ENCODE data around the gene STAC. TPM values are rescaled to one million over a fixed set of nuclear protein-coding genes. Genes with fewer than 3 reads are reported as not detected.
A peak's percentile ranks its signal among the peaks of the same experiment; 100 is the strongest.

Gene STAC
- total RNA-seq, 8 experiments from 2014 or later, result 4.9 to 21.6 (median 8.4) TPM

- H3K27ac ChIP-seq, result no peak overlapping the region
- ATAC-seq (replicated peaks in 6 of 8), result no peak
- no peak overlapping the region for H3K4me3 ChIP-seq
- H3K4me1 ChIP-seq (replicated peaks in 1 of 2), result peaks cover 0 to 14% of the 10 kb centered on the region in 2 donors
- in situ Hi-C loops (cut with MboI; ENCODE audit: low pct_unique_long_range_greater_than_20kb in 2 of 9, low sequenced_read_pairs in 9 of 9, unreplicated experiment in 9 of 9), result no loop called here
- 80 to 100% (median 100%) methylated on average over 1 of the region's 1 CpG; no CpG with 5 or more reads in 4 of the 10 experiments for WGBS, 10 experiments
Observed at GRCh38 chr3:36514171-36514570, 133.9 kb downstream of the STAC start.

DNA sequence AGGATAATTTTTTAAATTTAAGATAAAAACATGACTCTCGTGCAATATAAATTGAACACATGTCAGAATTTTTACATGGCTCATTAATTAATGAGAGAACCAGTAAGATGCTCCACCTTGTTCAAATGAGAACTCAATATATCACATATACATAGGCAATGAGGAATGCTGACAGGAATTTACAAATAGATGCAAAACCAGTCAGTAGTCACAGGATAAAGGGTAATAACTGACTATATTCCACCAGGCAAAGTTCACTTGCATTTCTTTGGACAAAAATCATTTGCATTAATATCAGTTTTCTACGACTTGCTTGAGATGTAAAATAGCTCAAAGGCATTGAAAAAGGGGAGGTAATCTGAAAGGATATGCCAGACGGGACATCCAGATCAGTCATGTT is 139.4 kb downstream of the STAC start:
- WGBS, 10 experiments, result 33 to 92% (median 74%) methylated on average over 1 to 3 of the region's 3 CpGs
- in situ Hi-C loops (cut with MboI; ENCODE audit: low pct_unique_long_range_greater_than_20kb in 2 of 9, low sequenced_read_pairs in 9 of 9, unreplicated experiment in 9 of 9), result no loop called here

DNA sequence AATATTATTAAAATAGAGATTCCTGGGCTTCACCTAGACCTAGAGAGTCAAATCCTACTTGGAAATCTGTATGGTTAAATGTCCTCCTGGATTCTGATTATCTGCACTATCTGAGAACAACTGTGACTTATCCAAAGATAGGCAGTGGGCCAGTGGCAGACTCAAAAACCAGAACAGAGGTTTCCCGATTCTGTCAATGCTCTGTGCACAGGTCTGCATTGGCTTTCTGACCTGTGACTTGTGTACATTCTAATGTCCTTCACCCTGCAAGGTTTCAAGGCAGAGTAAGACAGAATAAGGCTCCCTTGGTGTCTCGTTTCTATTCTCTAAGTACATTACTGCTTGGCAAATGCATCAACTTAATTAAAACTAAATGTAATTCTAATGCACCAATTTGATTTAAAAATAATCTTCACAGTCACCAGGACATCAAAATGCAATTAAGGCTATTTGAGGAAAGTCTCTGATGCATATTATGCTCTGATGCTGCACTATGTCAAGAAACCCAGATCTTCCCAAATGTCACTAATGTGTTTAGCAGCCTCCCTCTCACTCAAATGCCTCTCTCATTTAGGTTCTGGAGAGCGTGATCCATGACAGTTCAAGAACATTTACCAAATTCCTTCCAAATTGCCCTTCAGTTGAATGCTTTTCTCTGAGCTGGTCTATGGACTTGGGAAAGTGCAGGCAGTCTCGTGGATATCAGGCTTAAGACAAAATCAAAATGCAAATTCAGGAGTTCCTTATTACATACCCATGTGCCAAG is 140.1 kb downstream of the STAC start:
- in situ Hi-C loops (cut with MboI; ENCODE audit: low pct_unique_long_range_greater_than_20kb in 2 of 9, low sequenced_read_pairs in 9 of 9, unreplicated experiment in 9 of 9), result no loop called here
- 38 to 100% (median 80%) methylated on average over 1 to 4 of the region's 4 CpGs for WGBS, 10 experiments
- Histone ChIP-seq H3K4me3 (no peak overlapping the region), H3K4me1 (replicated peaks in 1 of 2) (peaks cover 0 to 8% of the 10 kb centered on the region in 2 donors), H3K27ac (no peak overlapping the region)
- no peak for ATAC-seq (replicated peaks in 6 of 8)

More for the DNA sequence above, 139.4 kb downstream of the STAC start:
- Histone ChIP-seq H3K4me3 (no peak overlapping the region), H3K4me1 (replicated peaks in 1 of 2) (peaks cover 0 to 3% of the 10 kb centered on the region in 2 donors), H3K27ac (no peak overlapping the region)
- ATAC-seq (replicated peaks in 6 of 8), result peak in 2 of 8 experiments; percentile 61 to 66

GRCh38 chr3:36521007-36521379 is 140.7 kb downstream of the STAC start:
- in situ Hi-C loops (cut with MboI; ENCODE audit: low pct_unique_long_range_greater_than_20kb in 2 of 9, low sequenced_read_pairs in 9 of 9, unreplicated experiment in 9 of 9), result no loop called here
- Histone ChIP-seq H3K4me1 (replicated peaks in 1 of 2) (peaks cover under 1 to 14% of the 10 kb centered on the region in 2 donors), H3K27ac (no peak overlapping the region), H3K4me3 (no peak overlapping the region)
- WGBS, 10 experiments, result 60 to 92% (median 79%) methylated on average over 1 to 2 of the region's 2 CpGs; no CpG with 5 or more reads in 1 of the 10 experiments
- no peak for ATAC-seq (replicated peaks in 6 of 8)

DNA sequence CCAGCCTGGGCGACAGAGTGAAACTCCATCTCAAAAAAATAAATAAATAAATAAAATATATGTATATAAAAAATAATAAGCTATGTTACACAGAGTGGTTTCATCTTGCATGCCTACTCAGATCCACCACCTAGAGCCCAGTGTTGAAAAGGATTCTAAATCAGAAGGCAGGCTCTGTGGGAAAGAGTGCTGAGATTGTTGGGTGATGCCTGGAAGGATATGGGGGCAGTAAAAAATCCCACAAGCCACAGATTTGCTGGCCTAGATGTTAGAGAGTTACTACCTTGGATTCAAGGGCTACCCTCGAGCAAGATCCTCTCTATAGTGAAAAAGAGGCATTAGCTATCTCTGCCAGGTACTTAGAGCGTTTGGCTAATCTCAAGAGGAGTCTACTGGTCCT is 144.3 kb downstream of the STAC start:
- no peak overlapping the region for H3K4me3 ChIP-seq
- ATAC-seq (replicated peaks in 6 of 8), result no peak
- in situ Hi-C loops (cut with MboI; ENCODE audit: low pct_unique_long_range_greater_than_20kb in 2 of 9, low sequenced_read_pairs in 9 of 9, unreplicated experiment in 9 of 9), result no loop called here
- H3K27ac ChIP-seq, result no peak overlapping the region
- H3K4me1 ChIP-seq (replicated peaks in 1 of 2), result peaks cover 2 to 16% of the 10 kb centered on the region in 2 donors
- 88 to 100% (median 97%) methylated on average over 1 to 3 of the region's 3 CpGs; no CpG with 5 or more reads in 2 of the 10 experiments for WGBS, 10 experiments

- peak in 7 of 8 experiments; percentile 76 to 94 (median 84) for ATAC-seq (replicated peaks in 6 of 8)
- no peak overlapping the region for H3K4me3 ChIP-seq
- peaks cover 2 to 16% of the 10 kb centered on the region in 2 donors for H3K4me1 ChIP-seq (replicated peaks in 1 of 2)
- 33 to 100% (median 55%) methylated on average over 2 to 3 of the region's 3 CpGs; no CpG with 5 or more reads in 1 of the 10 experiments for WGBS, 10 experiments
- H3K27ac ChIP-seq, result no peak overlapping the region
- in situ Hi-C loops (cut with MboI; ENCODE audit: low pct_unique_long_range_greater_than_20kb in 2 of 9, low sequenced_read_pairs in 9 of 9, unreplicated experiment in 9 of 9), result loop anchor here in 1 of 9 experiments (25.0 kb wide), 2 partner anchors 388 to 563 kb away; no protein-coding TSS in a partner anchor
Observed at GRCh38 chr3:36525115-36525801, 145.0 kb downstream of the STAC start.

GRCh38 chr3:36538136-36538749 is 157.9 kb downstream of the STAC start:
- Histone ChIP-seq H3K4me3 (no peak overlapping the region), H3K27ac (no peak overlapping the region), H3K4me1 (replicated peaks in 1 of 2) (no peaks in the 10 kb centered on the region)
- ATAC-seq (replicated peaks in 6 of 8), result no peak
- 8 to 100% (median 88%) methylated on average over 1 to 4 of the region's 4 CpGs; no CpG with 5 or more reads in 1 of the 10 experiments for WGBS, 10 experiments
- in situ Hi-C loops (cut with MboI; ENCODE audit: low pct_unique_long_range_greater_than_20kb in 2 of 9, low sequenced_read_pairs in 9 of 9, unreplicated experiment in 9 of 9), result loop anchor here in 1 of 9 experiments (25.0 kb wide), 2 partner anchors 401 to 576 kb away; no protein-coding TSS in a partner anchor

DNA sequence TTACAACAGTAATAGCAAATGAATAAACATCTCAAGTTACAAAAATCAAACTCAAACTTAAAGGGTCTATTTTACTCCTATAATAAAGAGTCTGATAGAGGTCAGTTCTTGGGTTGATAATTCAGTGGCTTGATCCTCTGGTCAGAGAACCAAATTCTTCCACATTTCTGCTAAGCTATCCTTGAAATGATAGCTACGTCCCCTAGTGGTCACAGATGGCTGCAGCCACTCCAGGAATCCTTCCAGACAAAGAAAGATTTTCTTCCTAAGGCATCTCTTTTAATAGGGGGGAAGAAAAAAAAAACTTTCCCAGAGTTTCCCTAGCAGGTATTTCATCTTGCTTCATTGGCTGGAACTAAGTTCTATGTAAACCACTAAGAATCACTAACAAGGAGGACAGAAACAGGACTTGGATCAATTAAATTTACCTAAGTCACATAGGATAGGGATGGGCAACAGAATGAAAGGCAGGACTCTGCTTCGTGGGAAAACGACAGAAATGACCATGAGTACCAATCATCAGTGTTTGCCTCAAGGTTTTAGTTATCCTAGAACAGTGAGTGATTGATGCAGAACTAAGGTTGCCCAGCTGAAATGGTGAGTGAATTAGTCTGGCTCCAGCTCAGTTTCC is 160.7 kb downstream of the STAC start:
- Histone ChIP-seq H3K27ac (no peak overlapping the region), H3K4me3 (no peak overlapping the region), H3K4me1 (replicated peaks in 1 of 2) (no peaks in the 10 kb centered on the region)
- ATAC-seq (replicated peaks in 6 of 8), result peak in 4 of 8 experiments; percentile 34 to 68 (median 54)
- in situ Hi-C loops (cut with MboI; ENCODE audit: low pct_unique_long_range_greater_than_20kb in 2 of 9, low sequenced_read_pairs in 9 of 9, unreplicated experiment in 9 of 9), result loop anchor here in 1 of 9 experiments (25.0 kb wide), 2 partner anchors 404 to 579 kb away; no protein-coding TSS in a partner anchor
- 0 to 80% (median 42%) methylated on average over 1 to 3 of the region's 3 CpGs for WGBS, 10 experiments

- Histone ChIP-seq H3K4me1 (replicated peaks in 1 of 2) (no peaks in the 10 kb centered on the region), H3K4me3 (no peak overlapping the region), H3K27ac (no peak overlapping the region)
- peak in 2 of 8 experiments; percentile 69 to 79 for ATAC-seq (replicated peaks in 6 of 8)
- 14 to 100% (median 89%) methylated on average over 1 to 2 of the region's 2 CpGs for WGBS, 10 experiments
- in situ Hi-C loops (cut with MboI; ENCODE audit: low pct_unique_long_range_greater_than_20kb in 2 of 9, low sequenced_read_pairs in 9 of 9, unreplicated experiment in 9 of 9), result loop anchor here in 1 of 9 experiments (25.0 kb wide), 2 partner anchors 405 to 580 kb away; no protein-coding TSS in a partner anchor
Observed at GRCh38 chr3:36542186-36542585, 161.9 kb downstream of the STAC start.

- no peak overlapping the region for H3K4me3 ChIP-seq
- H3K4me1 ChIP-seq (replicated peaks in 1 of 2), result no peaks in the 10 kb centered on the region
- ATAC-seq (replicated peaks in 6 of 8), result peak in 1 of 8 experiments; percentile 36
- H3K27ac ChIP-seq, result no peak overlapping the region
- in situ Hi-C loops (cut with MboI; ENCODE audit: low pct_unique_long_range_greater_than_20kb in 2 of 9, low sequenced_read_pairs in 9 of 9, unreplicated experiment in 9 of 9), result loop anchor here in 1 of 9 experiments (25.0 kb wide), 2 partner anchors 406 to 581 kb away; no protein-coding TSS in a partner anchor
- 69 to 100% (median 94%) methylated on average over 1 to 5 of the region's 5 CpGs for WGBS, 10 experiments
Observed at GRCh38 chr3:36543276-36543997, 163.1 kb downstream of the STAC start.

GRCh38 chr3:36546226-36546625 is 165.9 kb downstream of the STAC start:
- in situ Hi-C loops (cut with MboI; ENCODE audit: low pct_unique_long_range_greater_than_20kb in 2 of 9, low sequenced_read_pairs in 9 of 9, unreplicated experiment in 9 of 9), result loop anchor here in 1 of 9 experiments (25.0 kb wide), 2 partner anchors 409 to 584 kb away; no protein-coding TSS in a partner anchor
- no peak overlapping the region for H3K27ac ChIP-seq
- no peak overlapping the region for H3K4me3 ChIP-seq
- 17 to 92% (median 73%) methylated on average over 1 to 4 of the region's 5 CpGs; no CpG with 5 or more reads in 2 of the 10 experiments for WGBS, 10 experiments
- H3K4me1 ChIP-seq (replicated peaks in 1 of 2), result no peaks in the 10 kb centered on the region
- no peak for ATAC-seq (replicated peaks in 6 of 8)

DNA sequence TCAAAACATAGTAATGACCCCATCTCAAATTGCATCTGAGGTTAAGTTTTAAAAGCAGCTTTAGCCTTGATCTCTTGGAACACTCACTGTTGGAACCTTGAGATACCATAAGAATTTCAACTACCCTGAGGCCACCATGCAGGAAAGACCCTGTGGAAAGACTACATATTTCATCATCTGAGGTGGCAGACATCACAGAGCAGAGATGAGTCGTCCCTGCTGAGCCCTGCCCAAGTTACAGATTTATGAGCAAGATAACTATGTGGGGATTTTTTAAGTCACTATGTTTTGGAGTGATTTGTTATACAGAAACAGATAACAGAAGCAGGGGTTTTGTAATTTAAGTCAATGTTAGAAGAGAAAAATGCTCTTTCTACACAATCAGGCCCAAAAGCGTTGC is 168.4 kb downstream of the STAC start:
- no peak overlapping the region for H3K4me3 ChIP-seq
- no peaks in the 10 kb centered on the region for H3K4me1 ChIP-seq (replicated peaks in 1 of 2)
- no peak for ATAC-seq (replicated peaks in 6 of 8)
- no peak overlapping the region for H3K27ac ChIP-seq
- in situ Hi-C loops (cut with MboI; ENCODE audit: low pct_unique_long_range_greater_than_20kb in 2 of 9, low sequenced_read_pairs in 9 of 9, unreplicated experiment in 9 of 9), result loop anchor here in 1 of 9 experiments (25.0 kb wide), 2 partner anchors 411 to 586 kb away; no protein-coding TSS in a partner anchor
- 83 to 100% (median 88%) methylated on average over 1 to 2 of the region's 2 CpGs; no CpG with 5 or more reads in 3 of the 10 experiments for WGBS, 10 experiments

Measured in motor neuron (in vitro differentiated cells).